PFSK-1 (cell line): ENCODE measurements around the gene NME4.

Experiments used
- FOXP2 ChIP-seq: optimal IDR thresholded peaks from 2 replicates; pipeline ENCODE3; 2011; ENCODE audit warnings: borderline replicate concordance, control low read depth, inconsistent platforms; ENCODE audit not compliant: insufficient read depth; ENCODE audit errors: extremely low read length, extremely low read depth
- POLR2AphosphoS5 ChIP-seq: IDR thresholded peaks from 2 replicates; pipeline ENCODE4 v1.6.1; 2012; ENCODE audit warnings: low read depth, mild to moderate bottlenecking, control low read depth, low read length, moderate library complexity
- SIN3A ChIP-seq: IDR thresholded peaks from 2 replicates; pipeline ENCODE4 v1.6.1; 2012; ENCODE audit warnings: mild to moderate bottlenecking, low read length, moderate library complexity, borderline replicate concordance; ENCODE audit not compliant: insufficient read depth
- TAF1 ChIP-seq: IDR thresholded peaks from 2 replicates; pipeline ENCODE4 v1.6.1; 2012; ENCODE audit warnings: low read length, control low read depth, borderline replicate concordance; ENCODE audit not compliant: insufficient read depth
- TF ChIP-seq, protein P1 (sequence below), 2 experiments: IDR thresholded peaks; 2 replicates each; pipeline versions ENCODE4 v1.6.1 to v1.8.0; 2011 to 2012; ENCODE audit warnings: low read depth in 2 of 2, low read length in 2 of 2, control low read depth in 1 of 2, inconsistent platforms in 1 of 2, mild to moderate bottlenecking in 1 of 2, moderate library complexity in 1 of 2; ENCODE audit not compliant: insufficient read depth in 1 of 2

Gene NME4

DNA sequence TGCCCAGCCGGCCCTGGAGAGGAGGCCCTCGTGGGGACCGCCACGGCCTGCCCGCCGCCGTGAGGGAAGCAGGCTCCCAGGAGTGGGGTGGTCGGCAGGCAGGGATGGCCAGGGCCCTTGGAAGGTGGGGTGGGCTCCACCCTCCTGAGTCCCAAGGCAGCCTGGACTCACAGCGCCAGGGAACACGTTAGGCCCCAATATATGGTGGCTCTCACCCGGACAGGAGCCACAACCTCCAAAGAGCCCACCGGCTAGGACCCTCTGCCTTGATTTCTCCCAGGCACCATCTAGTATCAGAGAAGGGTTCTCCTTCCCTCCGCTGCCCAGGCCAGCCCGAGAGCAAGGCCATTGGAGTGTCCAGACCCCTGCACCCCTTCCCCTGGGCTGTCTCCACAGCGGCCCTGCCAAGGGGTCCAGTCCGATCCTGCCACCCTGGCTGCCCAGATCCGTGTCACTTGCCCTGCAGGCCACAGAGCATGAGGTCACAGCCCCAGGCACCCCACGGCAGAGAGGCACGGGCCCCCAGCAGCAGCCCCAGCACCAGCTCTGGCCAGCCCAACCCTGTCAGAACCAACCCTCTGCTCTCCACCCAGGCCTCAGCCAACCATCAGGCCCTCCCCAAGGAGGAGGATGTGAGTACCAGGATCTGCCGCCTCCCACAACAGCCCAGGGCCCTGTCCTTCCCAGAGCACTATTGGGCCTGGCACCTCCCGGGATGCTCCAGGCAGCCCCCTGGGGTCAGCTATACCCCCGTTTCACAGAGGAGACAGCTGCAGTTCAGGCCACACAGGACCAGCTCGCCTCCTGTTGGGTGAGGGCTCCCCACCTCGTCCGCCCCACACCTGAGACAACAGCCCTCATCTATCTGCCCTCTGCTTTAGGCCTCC lies 43.4 kb upstream of the NME4 start:
- TF ChIP-seq, protein P1, sequence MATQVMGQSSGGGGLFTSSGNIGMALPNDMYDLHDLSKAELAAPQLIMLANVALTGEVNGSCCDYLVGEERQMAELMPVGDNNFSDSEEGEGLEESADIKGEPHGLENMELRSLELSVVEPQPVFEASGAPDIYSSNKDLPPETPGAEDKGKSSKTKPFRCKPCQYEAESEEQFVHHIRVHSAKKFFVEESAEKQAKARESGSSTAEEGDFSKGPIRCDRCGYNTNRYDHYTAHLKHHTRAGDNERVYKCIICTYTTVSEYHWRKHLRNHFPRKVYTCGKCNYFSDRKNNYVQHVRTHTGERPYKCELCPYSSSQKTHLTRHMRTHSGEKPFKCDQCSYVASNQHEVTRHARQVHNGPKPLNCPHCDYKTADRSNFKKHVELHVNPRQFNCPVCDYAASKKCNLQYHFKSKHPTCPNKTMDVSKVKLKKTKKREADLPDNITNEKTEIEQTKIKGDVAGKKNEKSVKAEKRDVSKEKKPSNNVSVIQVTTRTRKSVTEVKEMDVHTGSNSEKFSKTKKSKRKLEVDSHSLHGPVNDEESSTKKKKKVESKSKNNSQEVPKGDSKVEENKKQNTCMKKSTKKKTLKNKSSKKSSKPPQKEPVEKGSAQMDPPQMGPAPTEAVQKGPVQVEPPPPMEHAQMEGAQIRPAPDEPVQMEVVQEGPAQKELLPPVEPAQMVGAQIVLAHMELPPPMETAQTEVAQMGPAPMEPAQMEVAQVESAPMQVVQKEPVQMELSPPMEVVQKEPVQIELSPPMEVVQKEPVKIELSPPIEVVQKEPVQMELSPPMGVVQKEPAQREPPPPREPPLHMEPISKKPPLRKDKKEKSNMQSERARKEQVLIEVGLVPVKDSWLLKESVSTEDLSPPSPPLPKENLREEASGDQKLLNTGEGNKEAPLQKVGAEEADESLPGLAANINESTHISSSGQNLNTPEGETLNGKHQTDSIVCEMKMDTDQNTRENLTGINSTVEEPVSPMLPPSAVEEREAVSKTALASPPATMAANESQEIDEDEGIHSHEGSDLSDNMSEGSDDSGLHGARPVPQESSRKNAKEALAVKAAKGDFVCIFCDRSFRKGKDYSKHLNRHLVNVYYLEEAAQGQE (IDR thresholded peaks at IDR 0.05; ENCODE audit: insufficient read depth in 1 of 2, low read depth in 2 of 2, low read length in 2 of 2), result no peak
- TF ChIP-seq POLR2AphosphoS5 (no peak), SIN3A (no peak), FOXP2 (no peak), TAF1 (no peak)

GRCh38 chr16:354291-354881 lies 42.6 kb upstream of the NME4 start:
- TF ChIP-seq TAF1 (no peak), SIN3A (no peak), POLR2AphosphoS5 (no peak), FOXP2 (no peak)
- TF ChIP-seq, protein P1 (IDR thresholded peaks at IDR 0.05; ENCODE audit: insufficient read depth in 1 of 2, low read depth in 2 of 2, low read length in 2 of 2), result no peak

DNA sequence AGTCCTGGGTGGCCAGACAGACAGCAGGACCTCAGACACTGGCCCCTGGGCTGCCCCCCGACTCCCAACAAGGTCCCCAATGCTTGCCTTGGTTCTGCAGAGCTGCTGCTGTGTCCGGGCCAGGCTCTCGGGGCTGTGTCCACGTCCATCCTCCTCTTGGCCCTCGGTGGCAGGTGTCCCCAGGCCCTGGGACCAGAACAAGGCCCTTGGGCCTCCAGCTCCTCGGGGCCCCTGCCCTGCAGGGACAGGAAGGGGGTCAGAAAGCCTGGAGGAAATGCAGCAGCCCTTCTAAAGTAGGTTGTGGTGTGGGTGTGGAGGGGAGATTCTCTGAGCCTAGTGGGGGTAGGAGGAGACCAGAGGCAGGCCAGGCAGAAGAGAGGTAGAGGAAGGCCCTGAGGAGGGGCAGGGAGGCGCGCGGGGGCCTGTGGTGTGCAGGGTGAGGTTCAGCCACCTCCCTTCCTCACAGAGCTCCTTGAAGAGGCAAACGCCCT lies 42.0 kb upstream of the NME4 start:
- TF ChIP-seq FOXP2 (no peak), TAF1 (no peak)
- TF ChIP-seq, protein P1 (IDR thresholded peaks at IDR 0.05; ENCODE audit: insufficient read depth in 1 of 2, low read depth in 2 of 2, low read length in 2 of 2), result no peak

GRCh38 chr16:356741-357140 lies 40.3 kb upstream of the NME4 start:
- TF ChIP-seq, protein P1 (IDR thresholded peaks at IDR 0.05; ENCODE audit: insufficient read depth in 1 of 2, low read depth in 2 of 2, low read length in 2 of 2), result no peak
- TF ChIP-seq FOXP2 (no peak), POLR2AphosphoS5 (no peak), SIN3A (no peak), TAF1 (no peak)
